T-cell (primary cell): ENCODE results near the gene C21orf58. TPM values are rescaled to one million over a fixed set of nuclear protein-coding genes. Genes with fewer than 3 reads are reported as not detected.

Experiments
- ATAC-seq, 4 experiments: fragments of 200-7000 bp in 3 of 4; fragments of 150-1000 bp in 1 of 4; cut with Tn5 transposase; replicated peaks in 1 of 4; 1 replicate in 3 of 4; 2 replicates in 1 of 4; pipeline ENCODE4 v1.10.0; 2021; ENCODE audit warnings: moderate library complexity in 3 of 4, mild to moderate bottlenecking in 2 of 4, moderate number of reproducible peaks in 1 of 4
- CTCF ChIA-PET, 2 donors: fragments of 300-600 bp; sonication (Branson Sonifier 250); formaldehyde crosslinking; loops; one replicate each; lab custom pipeline; 2022; ENCODE audit warnings: antibody characterized with exemption in 2 of 2; lab: Charles Lee
- POLR2A ChIA-PET, 2 donors: fragments of 300-600 bp; sonication (Branson Sonifier 250); formaldehyde crosslinking; loops; one replicate each; lab custom pipeline; 2022; ENCODE audit warnings: antibody characterized with exemption in 2 of 2; lab: Charles Lee
- DNase-seq, 35 experiments: peaks; one replicate each; pipeline versions ENCODE4 v3.0.0 to v3.0.0-alpha.2; 2013 to 2023
- H3K27ac ChIP-seq: one replicate; pipeline ENCODE4 v1.5.1; 2013; ENCODE audit warnings: low read length
- H3K27me3 ChIP-seq, 2 experiments: replicated peaks in 1 of 2; 1 replicate in 1 of 2; 2 replicates in 1 of 2; pipeline versions ENCODE4 v1.6.1 to v1.7.0; 2013; ENCODE audit warnings: low read length in 1 of 2, mixed read lengths in 1 of 2; ENCODE audit not compliant: control insufficient read depth in 2 of 2, insufficient read depth in 2 of 2; ENCODE audit errors: extremely low read depth in 1 of 2
- H3K36me3 ChIP-seq, 2 donors: 1 replicate in 1 of 2; 2 replicates in 1 of 2; pipeline versions ENCODE4 v1.6.1 to v1.7.0; 2013; ENCODE audit warnings: low read length in 1 of 2; ENCODE audit not compliant: control insufficient read depth in 2 of 2, insufficient read depth in 1 of 2; ENCODE audit errors: extremely low read depth in 1 of 2
- H3K4me1 ChIP-seq, 2 experiments: 1 replicate in 1 of 2; 2 replicates in 1 of 2; pipeline versions ENCODE4 v1.6.1 to v1.7.0; 2013; ENCODE audit warnings: low read length in 2 of 2, mixed read lengths in 1 of 2; ENCODE audit not compliant: insufficient read depth in 2 of 2, control insufficient read depth in 1 of 2; ENCODE audit errors: extremely low read depth in 1 of 2
- H3K4me3 ChIP-seq, 2 donors: 1 replicate in 1 of 2; 2 replicates in 1 of 2; pipeline versions ENCODE4 v1.5.1 to v1.7.0; 2013; ENCODE audit warnings: mild to moderate bottlenecking in 2 of 2, low read length in 1 of 2, moderate library complexity in 1 of 2; ENCODE audit not compliant: control insufficient read depth in 1 of 2; ENCODE audit errors: extremely low read depth in 1 of 2
- H3K9me3 ChIP-seq: 2 replicates; pipeline ENCODE4 v1.7.0; 2013
- H3K27ac Mint-ChIP-seq, 2 donors: one replicate each; pipeline ENCODE4 v1.8.0; 2020 to 2021; ENCODE audit warnings: mild to moderate bottlenecking in 2 of 2, mixed read lengths in 2 of 2
- H3K27me3 Mint-ChIP-seq, 2 donors: one replicate each; pipeline ENCODE4 v1.8.0; 2021 to 2022; ENCODE audit warnings: mixed read lengths in 2 of 2
- H3K36me3 Mint-ChIP-seq: one replicate; pipeline ENCODE4 v1.8.0; 2021; ENCODE audit warnings: mixed read lengths
- H3K4me1 Mint-ChIP-seq, 3 donors: one replicate each; pipeline ENCODE4 v1.8.0; 2020 to 2022; ENCODE audit warnings: mixed read lengths in 3 of 3, mild to moderate bottlenecking in 1 of 3
- H3K4me3 Mint-ChIP-seq, 3 donors: one replicate each; pipeline ENCODE4 v1.8.0; 2020 to 2022; ENCODE audit warnings: mild to moderate bottlenecking in 3 of 3, mixed read lengths in 3 of 3, moderate library complexity in 3 of 3
- H3K9me3 Mint-ChIP-seq, 3 donors: one replicate each; pipeline ENCODE4 v1.8.0; 2020 to 2022; ENCODE audit warnings: mixed read lengths in 3 of 3
- WGBS: methylation state at CpG from one replicate; pipeline ENCODE4 v1.1.5; 2013; ENCODE audit warnings: missing lambda C conversion rate; ENCODE audit not compliant: insufficient coverage; 5-methylcytosine and 5-hydroxymethylcytosine counted together
- total RNA-seq, 35 experiments: library from RNA in 6 of 35; stranded (reverse) in 6 of 35; fragments of 120-200 nt in 1 of 35; gene quantifications; one replicate each; pipeline versions ENCODE4 v1.2.1 to v1.2.4 and lab custom pipeline; 2013 to 2026

Gene C21orf58
- total RNA-seq, 5 donors from 2014 or later (not counting 1 experiment from before 2014, with no cell fraction given) = 3.9 to 9.2 (median 8.3) TPM

DNA sequence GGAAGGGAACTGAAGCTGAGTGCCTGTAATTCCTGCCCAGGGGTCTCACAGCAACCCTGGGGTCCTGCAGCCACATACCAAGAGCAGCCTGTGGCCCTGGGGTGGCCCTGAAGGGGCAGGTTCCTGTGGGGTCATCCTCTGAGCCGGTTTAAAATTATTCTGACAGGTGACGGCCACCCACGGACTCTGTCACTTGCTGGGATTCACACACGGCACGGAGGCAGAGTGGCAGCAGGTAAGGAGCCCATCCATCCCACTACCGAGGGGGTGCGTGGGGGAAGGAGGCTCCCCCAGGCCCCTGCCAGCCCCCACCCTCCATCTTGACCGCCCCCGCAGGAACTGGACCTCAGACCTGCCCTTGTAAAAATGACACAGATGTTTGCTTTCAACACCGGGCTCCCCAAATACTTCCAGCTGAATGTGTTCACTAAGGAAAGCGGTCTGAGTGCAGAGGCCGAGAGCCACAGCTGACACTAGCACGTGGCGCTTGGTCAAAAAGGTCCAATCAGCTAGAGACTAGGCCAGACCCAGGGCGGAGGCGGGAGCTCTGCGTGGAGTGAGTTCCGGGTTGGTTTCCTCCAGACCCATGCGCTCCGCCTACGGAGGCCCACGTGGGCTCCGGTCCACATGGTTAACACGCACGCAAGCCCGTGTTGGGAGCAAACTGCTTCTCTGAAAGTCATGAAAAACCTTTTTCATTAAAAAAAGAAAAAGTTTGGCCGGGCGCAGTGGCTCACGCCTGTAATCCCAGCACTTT, 27.5 kb downstream of the C21orf58 start:
- Histone ChIP-seq H3K27ac (peak overlapping the region; percentile 49), H3K4me3 (no peak overlapping the region), H3K27me3 (peaks cover 0 to 34% of the 10 kb centered on the region in 2 experiments), H3K36me3 (peaks cover 0 to 10% of the 10 kb centered on the region in 2 donors), H3K9me3 (no peaks in the 10 kb centered on the region), H3K4me1 (peaks cover 2 to 31% of the 10 kb centered on the region in 2 experiments)
- H3K9me3 Mint-ChIP-seq = no peaks in the 10 kb centered on the region
- 65% methylated on average over 21 of the region's 29 CpGs for WGBS
- peaks cover 4 to 11% (median 9%) of the 10 kb centered on the region in 3 donors for H3K4me1 Mint-ChIP-seq
- H3K36me3 Mint-ChIP-seq = peaks cover 10% of the 10 kb centered on the region
- peak overlapping the region; percentile 63 to 82 for H3K27ac Mint-ChIP-seq
- H3K27me3 Mint-ChIP-seq = peaks cover 0 to 2% of the 10 kb centered on the region in 2 donors
- peak in 28 of 35 experiments; percentile 7 to 72 (median 46) for DNase-seq
- H3K4me3 Mint-ChIP-seq = peak overlapping the region; percentile 41 to 57 (median 41)
- peak in 3 of 4 experiments; percentile 71 to 85 (median 81) for ATAC-seq
- ChIA-PET POLR2A (no interaction called here), CTCF (no interaction called here)

DNA sequence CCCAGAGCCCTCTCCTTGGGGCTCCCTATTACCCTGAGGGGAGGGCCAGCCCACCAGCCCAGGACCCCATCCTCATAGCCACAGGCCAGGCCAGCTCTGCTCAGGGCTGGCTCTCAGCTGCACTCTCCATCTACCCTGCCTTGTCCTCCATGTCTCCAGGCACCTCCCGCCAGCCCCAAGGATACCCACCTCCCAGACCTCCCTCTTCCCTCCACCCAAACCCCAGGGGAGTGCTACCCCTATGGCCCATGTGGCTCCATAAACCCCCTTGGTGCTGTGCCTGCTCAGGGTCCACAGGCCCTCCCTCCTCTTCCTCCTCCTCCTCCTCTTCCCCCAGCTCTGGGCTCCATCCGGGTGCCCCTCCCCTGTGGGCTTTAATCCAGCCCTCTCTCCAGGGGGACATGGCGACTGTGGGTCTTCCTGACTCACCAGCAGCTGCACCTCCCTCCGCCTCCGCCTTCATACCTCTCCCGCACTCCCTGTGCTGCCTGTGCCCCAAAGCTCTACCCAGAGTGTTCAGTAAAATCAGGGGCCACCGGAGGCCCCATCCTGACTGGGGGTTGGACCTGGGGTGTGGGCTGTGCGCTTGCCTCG, 28.4 kb downstream of the C21orf58 start:
- Histone ChIP-seq H3K27ac (no peak overlapping the region), H3K4me1 (peaks cover 3 to 31% of the 10 kb centered on the region in 2 experiments), H3K36me3 (peaks cover 0 to 10% of the 10 kb centered on the region in 2 donors), H3K9me3 (no peaks in the 10 kb centered on the region), H3K4me3 (no peak overlapping the region), H3K27me3 (peaks cover 0 to 34% of the 10 kb centered on the region in 2 experiments)
- DNase-seq = no peak
- Mint-ChIP-seq H3K4me3 (no peak overlapping the region), H3K27ac (no peak overlapping the region), H3K4me1 (peaks cover 5 to 13% (median 9%) of the 10 kb centered on the region in 3 donors), H3K9me3 (no peaks in the 10 kb centered on the region), H3K27me3 (peaks cover 0 to 2% of the 10 kb centered on the region in 2 donors), H3K36me3 (peaks cover 12% of the 10 kb centered on the region)
- WGBS = 77% methylated on average over 4 of the region's 9 CpGs
- no peak for ATAC-seq
- ChIA-PET POLR2A (no interaction called here), CTCF (no interaction called here)

DNA sequence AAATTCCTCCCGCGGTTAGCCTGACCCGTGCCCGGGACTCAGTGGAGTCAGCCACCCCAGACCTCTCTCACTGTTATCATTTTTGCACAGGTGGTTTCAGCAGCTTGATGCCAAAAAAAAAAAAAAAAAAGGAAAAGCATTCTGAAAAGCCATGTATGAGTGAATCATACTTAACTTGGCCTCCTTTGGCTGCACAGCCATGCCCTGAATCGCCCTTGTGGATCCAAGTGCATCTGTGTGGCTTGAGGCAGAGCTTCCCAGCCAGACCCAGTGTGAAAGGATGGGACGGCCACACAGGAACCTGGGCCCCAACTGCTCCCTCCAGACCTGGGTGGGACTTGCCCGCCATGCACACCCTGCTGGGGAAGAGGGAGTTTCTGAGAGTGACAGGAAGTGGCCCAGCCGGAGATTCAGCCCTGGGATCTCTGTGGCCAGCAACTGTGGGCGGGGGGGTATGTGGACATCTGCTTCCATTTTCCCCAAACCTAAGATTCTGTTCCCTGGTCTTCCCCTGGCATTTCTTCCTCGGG, 29.0 kb downstream of the C21orf58 start:
- H3K4me1 ChIP-seq = peaks cover 6 to 31% of the 10 kb centered on the region in 2 experiments
- ChIA-PET CTCF (no interaction called here), POLR2A (no interaction called here)
- Mint-ChIP-seq H3K4me3 (no peak overlapping the region), H3K27me3 (peaks cover 0 to 2% of the 10 kb centered on the region in 2 donors), H3K36me3 (peaks cover 14% of the 10 kb centered on the region), H3K4me1 (peaks cover 7 to 16% (median 12%) of the 10 kb centered on the region in 3 donors), H3K27ac (no peak overlapping the region), H3K9me3 (no peaks in the 10 kb centered on the region)
- H3K27ac ChIP-seq = no peak overlapping the region
- H3K4me3 ChIP-seq = no peak overlapping the region
- no peaks in the 10 kb centered on the region for H3K9me3 ChIP-seq
- peak in 1 of 4 experiments; percentile 42 for ATAC-seq
- H3K27me3 ChIP-seq = peaks cover 0 to 32% of the 10 kb centered on the region in 2 experiments
- no peak for DNase-seq
- WGBS = 64% methylated on average over 2 of the region's 10 CpGs
- H3K36me3 ChIP-seq = peaks cover 0 to 10% of the 10 kb centered on the region in 2 donors

DNA sequence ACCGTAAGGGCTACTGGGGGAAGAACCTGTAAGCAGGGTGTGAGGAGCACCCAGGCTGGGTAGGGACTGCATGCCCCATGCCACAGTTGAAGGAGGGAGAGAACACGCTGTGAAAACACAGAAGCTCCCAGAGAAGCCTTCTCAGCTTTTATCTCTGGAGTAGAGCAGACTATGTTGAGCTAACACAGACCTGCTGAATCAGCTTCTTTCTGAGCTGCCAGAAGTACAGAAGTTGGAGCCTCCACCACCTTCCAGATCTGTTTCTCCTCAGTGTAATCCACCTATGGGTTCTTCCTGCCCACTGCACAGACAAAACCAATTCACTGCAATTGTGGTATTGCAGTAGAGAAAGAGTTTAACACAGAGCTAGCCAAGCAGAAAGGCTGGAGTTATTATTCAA, 32.1 kb downstream of the C21orf58 start:
- Histone ChIP-seq H3K36me3 (peaks cover 6 to 10% of the 10 kb centered on the region in 2 donors), H3K4me1 (peaks cover 5 to 24% of the 10 kb centered on the region in 2 experiments), H3K27me3 (peaks cover 0 to 11% of the 10 kb centered on the region in 2 experiments), H3K9me3 (no peaks in the 10 kb centered on the region), H3K4me3 (no peak overlapping the region), H3K27ac (no peak overlapping the region)
- ChIA-PET POLR2A (no interaction called here), CTCF (no interaction called here)
- Mint-ChIP-seq H3K27me3 (no peaks in the 10 kb centered on the region), H3K9me3 (no peaks in the 10 kb centered on the region), H3K4me1 (peaks cover 19 to 26% (median 22%) of the 10 kb centered on the region in 3 donors), H3K4me3 (no peak overlapping the region), H3K36me3 (peaks cover 19% of the 10 kb centered on the region), H3K27ac (no peak overlapping the region)
- no peak for ATAC-seq
- WGBS = 100% methylated on average over 1 of the region's 2 CpGs
- DNase-seq = no peak

DNA sequence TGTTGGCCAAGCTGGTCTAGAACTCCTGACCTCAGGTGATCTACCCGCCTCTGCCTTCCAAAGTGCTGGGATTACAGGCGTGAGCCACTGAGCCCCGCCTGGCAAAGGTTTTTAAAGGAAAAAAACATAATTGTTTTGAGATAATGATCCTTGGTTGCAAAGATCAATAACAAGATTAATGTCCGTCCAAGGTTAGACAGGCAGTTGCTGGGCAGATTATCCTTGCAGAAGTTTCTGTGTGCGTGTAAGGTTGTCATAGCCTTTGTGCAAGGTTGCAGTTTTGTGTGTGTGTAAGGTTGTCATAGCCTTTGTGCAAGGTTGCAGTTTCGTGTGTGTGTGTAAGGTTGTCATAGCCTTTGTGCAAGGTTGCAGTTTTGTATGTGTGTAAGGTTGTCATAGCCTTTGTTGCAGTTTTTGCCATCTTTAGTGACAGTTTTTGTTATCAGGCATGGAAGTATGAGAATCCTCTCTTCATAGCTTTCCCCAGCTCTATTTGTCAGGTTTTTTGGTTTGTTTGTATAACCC, 34.0 kb downstream of the C21orf58 start:
- Mint-ChIP-seq H3K27me3 (no peaks in the 10 kb centered on the region), H3K36me3 (peaks cover 19% of the 10 kb centered on the region), H3K9me3 (no peaks in the 10 kb centered on the region), H3K27ac (no peak overlapping the region), H3K4me1 (peaks cover 26 to 33% (median 30%) of the 10 kb centered on the region in 3 donors), H3K4me3 (no peak overlapping the region)
- DNase-seq (no peak), ATAC-seq (no peak)
- POLR2A ChIA-PET = no interaction called here
- CTCF ChIA-PET = interaction anchor here in 1 of 2 donors (0.5 kb wide), 1 partner anchor 14 kb away, joined by 4 read pairs; no protein-coding TSS in a partner anchor
- Histone ChIP-seq H3K27me3 (no peaks in the 10 kb centered on the region), H3K27ac (no peak overlapping the region), H3K36me3 (peaks cover 6 to 10% of the 10 kb centered on the region in 2 donors), H3K9me3 (no peaks in the 10 kb centered on the region), H3K4me1 (peaks cover 12 to 14% of the 10 kb centered on the region in 2 experiments), H3K4me3 (no peak overlapping the region)
- 80% methylated on average over 6 of the region's 6 CpGs for WGBS

DNA sequence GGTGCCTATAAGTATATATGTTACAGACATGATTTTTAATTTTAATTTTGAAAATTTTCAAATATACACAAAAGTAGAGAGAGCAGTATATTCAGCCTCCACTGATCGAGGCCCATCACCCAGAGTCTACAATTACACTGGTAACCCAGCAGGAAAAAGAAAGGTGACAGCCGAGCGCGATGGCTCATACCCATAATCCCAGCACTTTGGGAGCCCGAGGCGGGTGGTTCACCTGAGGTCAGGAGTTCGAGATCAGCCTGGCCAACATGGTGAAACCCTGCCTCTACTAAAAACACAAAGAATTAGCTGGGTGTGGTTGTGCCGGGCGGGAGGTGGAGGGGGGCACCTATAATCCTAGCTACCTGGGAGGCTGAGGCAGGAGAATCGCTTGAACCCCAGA, 36.1 kb downstream of the C21orf58 start:
- H3K36me3 Mint-ChIP-seq = peaks cover 28% of the 10 kb centered on the region
- Histone ChIP-seq H3K27me3 (no peaks in the 10 kb centered on the region), H3K36me3 (peaks cover 6 to 28% of the 10 kb centered on the region in 2 donors), H3K27ac (no peak overlapping the region), H3K9me3 (no peaks in the 10 kb centered on the region), H3K4me1 (peaks cover 22 to 33% of the 10 kb centered on the region in 2 experiments), H3K4me3 (no peak overlapping the region)
- no peak overlapping the region for H3K27ac Mint-ChIP-seq
- peak overlapping the region in 2 of 3 donors; percentile 86 to 93 for H3K4me3 Mint-ChIP-seq
- WGBS = 80% methylated on average over 1 of the region's 10 CpGs
- POLR2A ChIA-PET = no interaction called here
- DNase-seq = no peak
- ATAC-seq = no peak
- H3K4me1 Mint-ChIP-seq = peaks cover 40 to 52% (median 48%) of the 10 kb centered on the region in 3 donors
- CTCF ChIA-PET = no interaction called here
- H3K9me3 Mint-ChIP-seq = no peaks in the 10 kb centered on the region
- H3K27me3 Mint-ChIP-seq = no peaks in the 10 kb centered on the region
